HG02798 (cell line): ENCODE data around the gene XYLT1.
"Not testable (repeated sequence)": the region's sequence is repeated elsewhere in the genome, so short reads cannot be mapped to it uniquely, and the experiment has no call there.

Experiments used
- ATAC-seq: cut with Tn5 transposase; IDR thresholded peaks from one replicate; pipeline ENCODE4 v1.9.1; 2021; ENCODE audit warnings: mild to moderate bottlenecking; ENCODE audit not compliant: unreplicated experiment, poor library complexity

Gene XYLT1

GRCh38 chr16:17470908-17471718, at the start of gene XYLT1:
Gene XYLT1, minus strand, starts transcription at chr16:17470960. Its CDS starts 164 bp downstream, at chr16:17470796.
- ATAC-seq = no peak

GRCh38 chr16:17520111-17520510, 49.4 kb upstream of the XYLT1 start:
- no peak for ATAC-seq

GRCh38 chr16:17519101-17519955, 48.6 kb upstream of the XYLT1 start:
- ATAC-seq = no peak

- no peak for ATAC-seq
Observed at GRCh38 chr16:17518441-17518840, 47.7 kb upstream of the XYLT1 start.

GRCh38 chr16:17515421-17516210, 44.9 kb upstream of the XYLT1 start:
- ATAC-seq = no peak

GRCh38 chr16:17512636-17513220, 42.0 kb upstream of the XYLT1 start:
- ATAC-seq = no peak

- no peak for ATAC-seq
Observed at GRCh38 chr16:17511340-17511739, 40.6 kb upstream of the XYLT1 start.

GRCh38 chr16:17510567-17510966, 39.8 kb upstream of the XYLT1 start:
- ATAC-seq = no peak

- ATAC-seq = no peak
Observed at GRCh38 chr16:17509194-17509593, 38.4 kb upstream of the XYLT1 start.

GRCh38 chr16:17508303-17508702, 37.5 kb upstream of the XYLT1 start:
- ATAC-seq = no peak

GRCh38 chr16:17507516-17507915, 36.8 kb upstream of the XYLT1 start:
- not testable (repeated sequence) for ATAC-seq

GRCh38 chr16:17505828-17506227, 35.1 kb upstream of the XYLT1 start:
- ATAC-seq = not testable (repeated sequence)

GRCh38 chr16:17504050-17504449, 33.3 kb upstream of the XYLT1 start:
- ATAC-seq = no peak

GRCh38 chr16:17503331-17503730, 32.6 kb upstream of the XYLT1 start:
- ATAC-seq = no peak

- ATAC-seq = no peak
Observed at GRCh38 chr16:17501321-17501720, 30.6 kb upstream of the XYLT1 start.

- ATAC-seq = no peak
Observed at GRCh38 chr16:17499223-17499902, 28.6 kb upstream of the XYLT1 start.

GRCh38 chr16:17497648-17498047, 26.9 kb upstream of the XYLT1 start:
- no peak for ATAC-seq

GRCh38 chr16:17496891-17497290, 26.1 kb upstream of the XYLT1 start:
- no peak for ATAC-seq

GRCh38 chr16:17493012-17493411, 22.3 kb upstream of the XYLT1 start:
- ATAC-seq = no peak
